Ovary (tissue), 3 donors: ENCODE data around the gene NNT.

Source experiments
- CTCF ChIP-seq, 3 donors: fragments of 450-650 bp in 2 of 3; fragments of 200-600 bp in 1 of 3; IDR thresholded peaks; one replicate each; pipeline versions ENCODE4 v1.5.1 to v1.8.0; 2016 to 2022; ENCODE audit warnings: antibody characterized with exemption in 3 of 3, mild to moderate bottlenecking in 1 of 3
- EP300 ChIP-seq: sonication (generic); formaldehyde crosslinking; IDR thresholded peaks from one replicate; pipeline ENCODE4 v1.6.1; 2017; ENCODE audit warnings: antibody characterized with exemption
- POLR2A ChIP-seq: fragments of 450-650 bp; IDR thresholded peaks from one replicate; pipeline ENCODE4 v1.6.1; 2017; ENCODE audit warnings: antibody characterized with exemption, mild to moderate bottlenecking, moderate library complexity
- donor health status: DM: no; HTN: no; CAD: no.

- TF ChIP-seq CTCF (IDR thresholded peaks at IDR 0.05) = no peak
- no peak for TF ChIP-seq POLR2A
- TF ChIP-seq EP300 = no peak
Observed at GRCh38 chr5:43638546-43638945, 35.6 kb downstream of the NNT start.
